AG10803 (cell line): ENCODE data around the gene MSMB.
A peak's percentile ranks its signal among the peaks of the same experiment; 100 is the strongest.
"Not testable (repeated sequence)": the region's sequence is repeated elsewhere in the genome, so short reads cannot be mapped to it uniquely, and the experiment has no call there.

ENCODE experiments used
- DNase-seq: peaks from one replicate; pipeline ENCODE4 v3.0.0; 2010; ENCODE audit warnings: low read depth
- H3K4me3 ChIP-seq: 2 replicates; pipeline ENCODE4 v1.5.1; 2011; ENCODE audit warnings: mild to moderate bottlenecking, low read length, control low read depth
- CTCF ChIP-seq: conservative IDR thresholded peaks from 2 replicates; pipeline ENCODE4 v1.5.1; 2011; ENCODE audit warnings: mild to moderate bottlenecking, low read length, control low read depth, inconsistent platforms

MSMB gene

GRCh38 chr10:46069771-46070463, 23.8 kb upstream of the MSMB start:
- no peak overlapping the region for H3K4me3 ChIP-seq
- DNase-seq = peak; percentile 6
- no peak for TF ChIP-seq CTCF

GRCh38 chr10:46068905-46069304, 22.8 kb upstream of the MSMB start:
- no peak for TF ChIP-seq CTCF
- no peak overlapping the region for H3K4me3 ChIP-seq
- no peak for DNase-seq

GRCh38 chr10:46068117-46068516, 22.0 kb upstream of the MSMB start:
- DNase-seq = no peak
- TF ChIP-seq CTCF = no peak
- no peak overlapping the region for H3K4me3 ChIP-seq

- no peak overlapping the region for H3K4me3 ChIP-seq
- no peak for DNase-seq
- TF ChIP-seq CTCF = no peak
Observed at GRCh38 chr10:46064269-46064817, 18.3 kb upstream of the MSMB start.

- no peak for DNase-seq
- TF ChIP-seq CTCF = no peak
- no peak overlapping the region for H3K4me3 ChIP-seq
Observed at GRCh38 chr10:46062723-46063428, 16.8 kb upstream of the MSMB start.

GRCh38 chr10:46060706-46061105, 14.6 kb upstream of the MSMB start:
- no peak for DNase-seq
- no peak overlapping the region for H3K4me3 ChIP-seq
- no peak for TF ChIP-seq CTCF

- not testable (repeated sequence) for DNase-seq, H3K4me3 ChIP-seq
Observed at GRCh38 chr10:46057927-46058326, 11.9 kb upstream of the MSMB start.
